ENCODE measurements around the gene RAB3GAP2. TPM values are rescaled to one million over a fixed set of nuclear protein-coding genes. Genes with fewer than 3 reads are reported as not detected.
A peak's percentile ranks its signal among the peaks of the same experiment; 100 is the strongest.

The RAB3GAP2 gene
- total and polyA plus RNA-seq, 2 experiments from 2014 or later, result 9.9 to 14.5 TPM

GRCh38 chr1:220306339-220306738 lies 34.1 kb upstream of the RAB3GAP2 start:
- no peaks in the 10 kb centered on the region for H3K36me3 ChIP-seq
- DNase-seq (ENCODE audit: low read depth in 1 of 2, low spot score in 1 of 2), result no peak
- no peaks in the 10 kb centered on the region for H3K4me1 ChIP-seq (ENCODE audit: low read depth)
- H3K27ac ChIP-seq, result no peak overlapping the region
- H3K27me3 ChIP-seq, result no peaks in the 10 kb centered on the region
- no peaks in the 10 kb centered on the region for H3K9me3 ChIP-seq (ENCODE audit: low read depth)
- no peak for TF ChIP-seq CTCF (IDR thresholded peaks at IDR 0.05; ENCODE audit: low read depth, low read length)
- no peak overlapping the region for H3K4me3 ChIP-seq

- Histone ChIP-seq H3K27ac (no peak overlapping the region), H3K27me3 (no peaks in the 10 kb centered on the region), H3K9me3 (ENCODE audit: low read depth) (no peaks in the 10 kb centered on the region), H3K4me1 (ENCODE audit: low read depth) (no peaks in the 10 kb centered on the region), H3K4me3 (no peak overlapping the region), H3K36me3 (no peaks in the 10 kb centered on the region)
- DNase-seq (ENCODE audit: low read depth in 1 of 2, low spot score in 1 of 2), result no peak
- TF ChIP-seq CTCF (IDR thresholded peaks at IDR 0.05; ENCODE audit: low read depth, low read length), result no peak
Observed at GRCh38 chr1:220303871-220304270, 31.6 kb upstream of the RAB3GAP2 start.

GRCh38 chr1:220301630-220302029 lies 29.4 kb upstream of the RAB3GAP2 start:
- no peak overlapping the region for H3K27ac ChIP-seq
- H3K27me3 ChIP-seq, result no peaks in the 10 kb centered on the region
- no peak for DNase-seq (ENCODE audit: low read depth in 1 of 2, low spot score in 1 of 2)
- no peak overlapping the region for H3K4me3 ChIP-seq
- TF ChIP-seq CTCF (IDR thresholded peaks at IDR 0.05; ENCODE audit: low read depth, low read length), result no peak
- H3K36me3 ChIP-seq, result no peaks in the 10 kb centered on the region
- H3K9me3 ChIP-seq (ENCODE audit: low read depth), result no peaks in the 10 kb centered on the region
- H3K4me1 ChIP-seq (ENCODE audit: low read depth), result no peaks in the 10 kb centered on the region

- Histone ChIP-seq H3K36me3 (no peaks in the 10 kb centered on the region), H3K27ac (no peak overlapping the region), H3K4me1 (ENCODE audit: low read depth) (peaks cover 9% of the 10 kb centered on the region), H3K4me3 (no peak overlapping the region), H3K9me3 (ENCODE audit: low read depth) (no peaks in the 10 kb centered on the region), H3K27me3 (no peaks in the 10 kb centered on the region)
- no peak for TF ChIP-seq CTCF (IDR thresholded peaks at IDR 0.05; ENCODE audit: low read depth, low read length)
- peak; percentile 18 to 97 for DNase-seq (ENCODE audit: low read depth in 1 of 2, low spot score in 1 of 2)
Observed at GRCh38 chr1:220300442-220301121, 28.3 kb upstream of the RAB3GAP2 start.

GRCh38 chr1:220299337-220299736 lies 27.1 kb upstream of the RAB3GAP2 start:
- no peaks in the 10 kb centered on the region for H3K9me3 ChIP-seq (ENCODE audit: low read depth)
- peaks cover 9% of the 10 kb centered on the region for H3K4me1 ChIP-seq (ENCODE audit: low read depth)
- H3K36me3 ChIP-seq, result no peaks in the 10 kb centered on the region
- no peak for DNase-seq (ENCODE audit: low read depth in 1 of 2, low spot score in 1 of 2)
- H3K27ac ChIP-seq, result no peak overlapping the region
- no peak overlapping the region for H3K4me3 ChIP-seq
- no peaks in the 10 kb centered on the region for H3K27me3 ChIP-seq
- no peak for TF ChIP-seq CTCF (IDR thresholded peaks at IDR 0.05; ENCODE audit: low read depth, low read length)
